GM23338 (cell line): ENCODE data around the gene BMAL1. TPM values are rescaled to one million over a fixed set of nuclear protein-coding genes. Genes with fewer than 3 reads are reported as not detected.

Source experiments
- ATAC-seq: fragments of 200-7000 bp; cut with Tn5 transposase; 3 replicates; pipeline ENCODE4 v1.9.1; 2020
- DNase-seq: peaks from one replicate; pipeline ENCODE4 v3.0.0-alpha.2; 2015; ENCODE audit warnings: low spot score
- H2AFZ ChIP-seq: fragments of 200-600 bp; sonication (generic); 2 replicates; pipeline ENCODE4 v1.8.0; 2016; ENCODE audit warnings: antibody characterized with exemption, mild to moderate bottlenecking, moderate library complexity
- H3F3A ChIP-seq: fragments of 200-600 bp; sonication (generic); replicated peaks from 2 replicates; pipeline ENCODE4 v1.8.0; 2017; ENCODE audit warnings: antibody characterized with exemption, mixed run types, low read depth
- H3K27ac ChIP-seq: fragments of 200-600 bp; sonication (generic); 2 replicates; pipeline ENCODE4 v1.6.1; 2016; ENCODE audit warnings: low read depth
- H3K27me3 ChIP-seq: fragments of 200-600 bp; sonication (generic); 2 replicates; pipeline ENCODE4 v1.8.0; 2016; ENCODE audit warnings: mild to moderate bottlenecking, mixed run types, moderate library complexity; ENCODE audit not compliant: insufficient read depth
- H3K36me3 ChIP-seq: fragments of 200-600 bp; sonication (generic); 2 replicates; pipeline ENCODE4 v1.8.0; 2016; ENCODE audit warnings: mild to moderate bottlenecking; ENCODE audit not compliant: insufficient read depth
- H3K4me1 ChIP-seq: fragments of 200-600 bp; sonication (generic); 2 replicates; pipeline ENCODE4 v1.8.0; 2016; ENCODE audit warnings: mild to moderate bottlenecking, moderate library complexity; ENCODE audit not compliant: insufficient read depth
- H3K4me2 ChIP-seq: fragments of 200-600 bp; sonication (generic); 2 replicates; pipeline ENCODE4 v1.7.1; 2017; ENCODE audit warnings: mixed run types
- H3K4me3 ChIP-seq: fragments of 200-600 bp; sonication (generic); 2 replicates; pipeline ENCODE4 v1.6.1; 2016; ENCODE audit warnings: mixed run types
- H3K79me2 ChIP-seq: fragments of 200-600 bp; sonication (generic); replicated peaks from 2 replicates; pipeline ENCODE4 v1.8.0; 2017; ENCODE audit warnings: mild to moderate bottlenecking; ENCODE audit not compliant: insufficient read depth
- H3K9me2 ChIP-seq: fragments of 200-600 bp; sonication (generic); 2 replicates; pipeline ENCODE4 v1.8.0; 2017; ENCODE audit not compliant: insufficient read depth
- H4K20me1 ChIP-seq: fragments of 200-600 bp; sonication (generic); replicated peaks from 2 replicates; pipeline ENCODE4 v1.8.0; 2017; ENCODE audit warnings: mild to moderate bottlenecking; ENCODE audit not compliant: insufficient read depth
- H3K27ac Mint-ChIP-seq: 2 replicates; pipeline ENCODE4 v1.8.0; 2020; ENCODE audit warnings: inconsistent platforms, mild to moderate bottlenecking, moderate library complexity, mixed read lengths
- H3K27me3 Mint-ChIP-seq: 3 replicates; pipeline ENCODE4 v1.8.0; 2022; ENCODE audit warnings: low read depth, mild to moderate bottlenecking, moderate library complexity, mixed read lengths, inconsistent platforms; ENCODE audit not compliant: insufficient read depth, poor library complexity
- H3K36me3 Mint-ChIP-seq: 3 replicates; pipeline ENCODE4 v1.8.0; 2021; ENCODE audit warnings: low read depth, mild to moderate bottlenecking, inconsistent platforms, moderate library complexity, mixed read lengths
- H3K4me1 Mint-ChIP-seq: 3 replicates; pipeline ENCODE4 v1.8.0; 2020; ENCODE audit warnings: mild to moderate bottlenecking, inconsistent platforms, mixed read lengths
- H3K4me3 Mint-ChIP-seq: 3 replicates; pipeline ENCODE4 v1.8.0; 2021; ENCODE audit warnings: moderate library complexity, mild to moderate bottlenecking, inconsistent platforms, mixed read lengths
- H3K9me3 Mint-ChIP-seq: 3 replicates; pipeline ENCODE4 v1.8.0; 2020; ENCODE audit warnings: moderate library complexity, mild to moderate bottlenecking, inconsistent platforms, mixed read lengths
- CREB1 ChIP-seq: fragments of 250-450 bp; sonication (Bioruptor Pico); IDR thresholded peaks from 2 replicates; pipeline ENCODE4 v1.5.0; 2020; ENCODE audit warnings: low read depth, mild to moderate bottlenecking, moderate library complexity
- ETS1 ChIP-seq: IDR thresholded peaks from 2 replicates; pipeline ENCODE4 v1.6.1; 2016; ENCODE audit warnings: antibody characterized with exemption
- EZH2 ChIP-seq: fragments of 200-600 bp; sonication (generic); IDR thresholded peaks from one replicate; pipeline ENCODE4 v1.8.0; 2017; ENCODE audit warnings: antibody characterized with exemption, mild to moderate bottlenecking, low read depth; ENCODE audit not compliant: unreplicated experiment
- EZH2phosphoT487 ChIP-seq: fragments of 200-600 bp; sonication (generic); IDR thresholded peaks from one replicate; pipeline ENCODE4 v1.8.1; 2018; ENCODE audit warnings: antibody characterized with exemption; ENCODE audit not compliant: unreplicated experiment
- JUNB ChIP-seq: IDR thresholded peaks from one replicate; pipeline ENCODE4 v1.6.1; 2016; ENCODE audit warnings: antibody characterized with exemption; ENCODE audit not compliant: unreplicated experiment
- NANOG ChIP-seq: IDR thresholded peaks from 2 replicates; pipeline ENCODE4 v1.6.1; 2016; ENCODE audit warnings: antibody characterized with exemption, borderline replicate concordance
- POLR2AphosphoS5 ChIP-seq: IDR thresholded peaks from 2 replicates; pipeline ENCODE4 v1.6.1; 2016; ENCODE audit warnings: antibody characterized with exemption, low read depth
- REST ChIP-seq: IDR thresholded peaks from one replicate; pipeline ENCODE4 v1.6.1; 2018; ENCODE audit warnings: antibody characterized with exemption; ENCODE audit not compliant: unreplicated experiment
- STAT1 ChIP-seq: IDR thresholded peaks from one replicate; pipeline ENCODE4 v1.6.1; 2016; ENCODE audit warnings: antibody characterized with exemption; ENCODE audit not compliant: unreplicated experiment
- ZNF114 ChIP-seq: fragments of 250-450 bp; sonication (Bioruptor Pico); IDR thresholded peaks from 2 replicates; pipeline ENCODE4 v1.5.0; 2020; ENCODE audit warnings: mild to moderate bottlenecking, moderate library complexity
- ZNF331 ChIP-seq: fragments of 250-450 bp; sonication (Bioruptor Pico); IDR thresholded peaks from 2 replicates; pipeline ENCODE4 v1.5.0; 2020; ENCODE audit warnings: low read depth, mild to moderate bottlenecking, moderate library complexity
- polyA plus RNA-seq: library from polyadenylated mRNA; unstranded; fragments of >200 nt; fragmentation: Nextera tagmentation; extraction: Ambion mirVana; gene quantifications from 2 replicates; pipeline ENCODE4 v1.2.1, GENCODE V29; 2016
- total RNA-seq: library from RNA; depleted of rRNA; stranded (reverse); fragments of >200 nt; shearing (Covaris generic); gene quantifications from 2 replicates; pipeline ENCODE4 v1.2.3, GENCODE V29; 2014
- TF ChIP-seq, protein P1 (sequence below), 2 experiments: fragments of 200-600 bp in 1 of 2; sonication (generic) in 1 of 2; conservative IDR thresholded peaks; 2 replicates each; pipeline versions ENCODE4 v1.5.1 to v1.6.1; 2016 to 2017; ENCODE audit warnings: antibody characterized with exemption in 2 of 2, low read depth in 2 of 2, mild to moderate bottlenecking in 2 of 2, moderate library complexity in 1 of 2
- TF ChIP-seq, protein P2 (sequence below): fragments of 250-450 bp; sonication (Bioruptor Pico); IDR thresholded peaks from 2 replicates; pipeline ENCODE4 v1.5.0; 2020; ENCODE audit warnings: mild to moderate bottlenecking, moderate library complexity

Gene BMAL1
- total and polyA plus RNA-seq, 2 experiments from 2014 or later: 5.1 to 7.2 TPM

- Histone ChIP-seq H3K36me3 (no peaks in the 10 kb centered on the region), H3F3A (no peaks in the 10 kb centered on the region), H3K79me2 (no peaks in the 10 kb centered on the region), H2AFZ (no peak overlapping the region), H3K27ac (no peak overlapping the region), H3K4me3 (no peak overlapping the region), H4K20me1 (no peaks in the 10 kb centered on the region), H3K4me2 (no peak overlapping the region), H3K27me3 (no peaks in the 10 kb centered on the region), H3K4me1 (no peaks in the 10 kb centered on the region), H3K9me2 (no peaks in the 10 kb centered on the region)
- TF ChIP-seq EZH2phosphoT487: no peak
- TF ChIP-seq POLR2AphosphoS5: no peak
- TF ChIP-seq NANOG: no peak
- no peak for TF ChIP-seq EZH2
- no peak for TF ChIP-seq STAT1
- no peak for TF ChIP-seq ZNF331 (CRISPR knock-in tag)
- no peak for TF ChIP-seq ZNF114 (CRISPR knock-in tag)
- TF ChIP-seq JUNB: no peak
- no peak for TF ChIP-seq ETS1
- TF ChIP-seq, protein P1, sequence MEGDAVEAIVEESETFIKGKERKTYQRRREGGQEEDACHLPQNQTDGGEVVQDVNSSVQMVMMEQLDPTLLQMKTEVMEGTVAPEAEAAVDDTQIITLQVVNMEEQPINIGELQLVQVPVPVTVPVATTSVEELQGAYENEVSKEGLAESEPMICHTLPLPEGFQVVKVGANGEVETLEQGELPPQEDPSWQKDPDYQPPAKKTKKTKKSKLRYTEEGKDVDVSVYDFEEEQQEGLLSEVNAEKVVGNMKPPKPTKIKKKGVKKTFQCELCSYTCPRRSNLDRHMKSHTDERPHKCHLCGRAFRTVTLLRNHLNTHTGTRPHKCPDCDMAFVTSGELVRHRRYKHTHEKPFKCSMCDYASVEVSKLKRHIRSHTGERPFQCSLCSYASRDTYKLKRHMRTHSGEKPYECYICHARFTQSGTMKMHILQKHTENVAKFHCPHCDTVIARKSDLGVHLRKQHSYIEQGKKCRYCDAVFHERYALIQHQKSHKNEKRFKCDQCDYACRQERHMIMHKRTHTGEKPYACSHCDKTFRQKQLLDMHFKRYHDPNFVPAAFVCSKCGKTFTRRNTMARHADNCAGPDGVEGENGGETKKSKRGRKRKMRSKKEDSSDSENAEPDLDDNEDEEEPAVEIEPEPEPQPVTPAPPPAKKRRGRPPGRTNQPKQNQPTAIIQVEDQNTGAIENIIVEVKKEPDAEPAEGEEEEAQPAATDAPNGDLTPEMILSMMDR (conservative IDR thresholded peaks at IDR 0.05; ENCODE audit: low read depth in 2 of 2): no peak
- TF ChIP-seq, protein P2, sequence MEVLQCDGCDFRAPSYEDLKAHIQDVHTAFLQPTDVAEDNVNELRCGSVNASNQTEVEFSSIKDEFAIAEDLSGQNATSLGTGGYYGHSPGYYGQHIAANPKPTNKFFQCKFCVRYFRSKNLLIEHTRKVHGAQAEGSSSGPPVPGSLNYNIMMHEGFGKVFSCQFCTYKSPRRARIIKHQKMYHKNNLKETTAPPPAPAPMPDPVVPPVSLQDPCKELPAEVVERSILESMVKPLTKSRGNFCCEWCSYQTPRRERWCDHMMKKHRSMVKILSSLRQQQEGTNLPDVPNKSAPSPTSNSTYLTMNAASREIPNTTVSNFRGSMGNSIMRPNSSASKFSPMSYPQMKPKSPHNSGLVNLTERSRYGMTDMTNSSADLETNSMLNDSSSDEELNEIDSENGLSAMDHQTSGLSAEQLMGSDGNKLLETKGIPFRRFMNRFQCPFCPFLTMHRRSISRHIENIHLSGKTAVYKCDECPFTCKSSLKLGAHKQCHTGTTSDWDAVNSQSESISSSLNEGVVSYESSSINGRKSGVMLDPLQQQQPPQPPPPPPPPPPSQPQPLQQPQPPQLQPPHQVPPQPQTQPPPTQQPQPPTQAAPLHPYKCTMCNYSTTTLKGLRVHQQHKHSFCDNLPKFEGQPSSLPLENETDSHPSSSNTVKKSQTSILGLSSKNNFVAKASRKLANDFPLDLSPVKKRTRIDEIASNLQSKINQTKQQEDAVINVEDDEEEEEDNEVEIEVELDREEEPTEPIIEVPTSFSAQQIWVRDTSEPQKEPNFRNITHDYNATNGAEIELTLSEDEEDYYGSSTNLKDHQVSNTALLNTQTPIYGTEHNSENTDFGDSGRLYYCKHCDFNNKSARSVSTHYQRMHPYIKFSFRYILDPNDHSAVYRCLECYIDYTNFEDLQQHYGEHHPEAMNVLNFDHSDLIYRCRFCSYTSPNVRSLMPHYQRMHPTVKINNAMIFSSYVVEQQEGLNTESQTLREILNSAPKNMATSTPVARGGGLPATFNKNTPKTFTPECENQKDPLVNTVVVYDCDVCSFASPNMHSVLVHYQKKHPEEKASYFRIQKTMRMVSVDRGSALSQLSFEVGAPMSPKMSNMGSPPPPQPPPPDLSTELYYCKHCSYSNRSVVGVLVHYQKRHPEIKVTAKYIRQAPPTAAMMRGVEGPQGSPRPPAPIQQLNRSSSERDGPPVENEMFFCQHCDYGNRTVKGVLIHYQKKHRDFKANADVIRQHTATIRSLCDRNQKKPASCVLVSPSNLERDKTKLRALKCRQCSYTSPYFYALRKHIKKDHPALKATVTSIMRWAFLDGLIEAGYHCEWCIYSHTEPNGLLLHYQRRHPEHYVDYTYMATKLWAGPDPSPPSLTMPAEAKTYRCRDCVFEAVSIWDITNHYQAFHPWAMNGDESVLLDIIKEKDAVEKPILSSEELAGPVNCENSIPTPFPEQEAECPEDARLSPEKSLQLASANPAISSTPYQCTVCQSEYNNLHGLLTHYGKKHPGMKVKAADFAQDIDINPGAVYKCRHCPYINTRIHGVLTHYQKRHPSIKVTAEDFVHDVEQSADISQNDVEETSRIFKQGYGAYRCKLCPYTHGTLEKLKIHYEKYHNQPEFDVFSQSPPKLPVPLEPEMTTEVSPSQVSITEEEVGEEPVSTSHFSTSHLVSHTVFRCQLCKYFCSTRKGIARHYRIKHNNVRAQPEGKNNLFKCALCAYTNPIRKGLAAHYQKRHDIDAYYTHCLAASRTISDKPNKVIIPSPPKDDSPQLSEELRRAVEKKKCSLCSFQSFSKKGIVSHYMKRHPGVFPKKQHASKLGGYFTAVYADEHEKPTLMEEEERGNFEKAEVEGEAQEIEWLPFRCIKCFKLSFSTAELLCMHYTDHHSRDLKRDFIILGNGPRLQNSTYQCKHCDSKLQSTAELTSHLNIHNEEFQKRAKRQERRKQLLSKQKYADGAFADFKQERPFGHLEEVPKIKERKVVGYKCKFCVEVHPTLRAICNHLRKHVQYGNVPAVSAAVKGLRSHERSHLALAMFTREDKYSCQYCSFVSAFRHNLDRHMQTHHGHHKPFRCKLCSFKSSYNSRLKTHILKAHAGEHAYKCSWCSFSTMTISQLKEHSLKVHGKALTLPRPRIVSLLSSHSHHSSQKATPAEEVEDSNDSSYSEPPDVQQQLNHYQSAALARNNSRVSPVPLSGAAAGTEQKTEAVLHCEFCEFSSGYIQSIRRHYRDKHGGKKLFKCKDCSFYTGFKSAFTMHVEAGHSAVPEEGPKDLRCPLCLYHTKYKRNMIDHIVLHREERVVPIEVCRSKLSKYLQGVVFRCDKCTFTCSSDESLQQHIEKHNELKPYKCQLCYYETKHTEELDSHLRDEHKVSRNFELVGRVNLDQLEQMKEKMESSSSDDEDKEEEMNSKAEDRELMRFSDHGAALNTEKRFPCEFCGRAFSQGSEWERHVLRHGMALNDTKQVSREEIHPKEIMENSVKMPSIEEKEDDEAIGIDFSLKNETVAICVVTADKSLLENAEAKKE (CRISPR knock-in tag): no peak
- no peak for TF ChIP-seq CREB1 (CRISPR knock-in tag)
- no peak for TF ChIP-seq REST
- peaks cover 11% of the 10 kb centered on the region; the same call in 2 of the 3 replicates for H3K9me3 Mint-ChIP-seq
- peaks cover 9% of the 10 kb centered on the region; the same call in 2 of the 3 replicates for H3K4me1 Mint-ChIP-seq
- DNase-seq (no peak), ATAC-seq (no peak)
- no peak overlapping the region for H3K27ac Mint-ChIP-seq
- H3K36me3 Mint-ChIP-seq: no peaks in the 10 kb centered on the region
- H3K4me3 Mint-ChIP-seq: no peak overlapping the region
- peaks cover 6% of the 10 kb centered on the region for H3K27me3 Mint-ChIP-seq
These were observed 65.5 kb downstream of the BMAL1 start for GRCh38 chr11:13343067-13343466.
